Panc1 (cell line): ENCODE measurements around the gene ABCG1.

Experiments
- SIN3A ChIP-seq: IDR thresholded peaks from 2 replicates; pipeline ENCODE4 v1.6.1; 2012; ENCODE audit warnings: low read depth, mild to moderate bottlenecking, low read length, moderate library complexity, borderline replicate concordance; ENCODE audit not compliant: insufficient read depth
- TCF7L2 ChIP-seq: IDR thresholded peaks from 2 replicates; pipeline ENCODE4 v1.6.1; 2011; ENCODE audit warnings: mild to moderate bottlenecking, low read depth, low read length, inconsistent platforms
- TF ChIP-seq, protein P1 (sequence below): fragments of 450-650 bp; IDR thresholded peaks from 2 replicates; pipeline ENCODE4 v1.5.1; 2017; ENCODE audit warnings: mild to moderate bottlenecking
- TF ChIP-seq, protein P2 (sequence below), 2 experiments: IDR thresholded peaks; 2 replicates each; pipeline ENCODE4 v1.6.1; 2011 to 2012; ENCODE audit warnings: low read depth in 2 of 2, control low read depth in 1 of 2, low read length in 1 of 2, mild to moderate bottlenecking in 1 of 2, moderate library complexity in 1 of 2; ENCODE audit not compliant: insufficient read depth in 1 of 2

GRCh38 chr21:42230636-42231035, 11.7 kb downstream of the ABCG1 start:
- TF ChIP-seq, protein P1, sequence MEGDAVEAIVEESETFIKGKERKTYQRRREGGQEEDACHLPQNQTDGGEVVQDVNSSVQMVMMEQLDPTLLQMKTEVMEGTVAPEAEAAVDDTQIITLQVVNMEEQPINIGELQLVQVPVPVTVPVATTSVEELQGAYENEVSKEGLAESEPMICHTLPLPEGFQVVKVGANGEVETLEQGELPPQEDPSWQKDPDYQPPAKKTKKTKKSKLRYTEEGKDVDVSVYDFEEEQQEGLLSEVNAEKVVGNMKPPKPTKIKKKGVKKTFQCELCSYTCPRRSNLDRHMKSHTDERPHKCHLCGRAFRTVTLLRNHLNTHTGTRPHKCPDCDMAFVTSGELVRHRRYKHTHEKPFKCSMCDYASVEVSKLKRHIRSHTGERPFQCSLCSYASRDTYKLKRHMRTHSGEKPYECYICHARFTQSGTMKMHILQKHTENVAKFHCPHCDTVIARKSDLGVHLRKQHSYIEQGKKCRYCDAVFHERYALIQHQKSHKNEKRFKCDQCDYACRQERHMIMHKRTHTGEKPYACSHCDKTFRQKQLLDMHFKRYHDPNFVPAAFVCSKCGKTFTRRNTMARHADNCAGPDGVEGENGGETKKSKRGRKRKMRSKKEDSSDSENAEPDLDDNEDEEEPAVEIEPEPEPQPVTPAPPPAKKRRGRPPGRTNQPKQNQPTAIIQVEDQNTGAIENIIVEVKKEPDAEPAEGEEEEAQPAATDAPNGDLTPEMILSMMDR, result no peak
- TF ChIP-seq TCF7L2 (no peak), SIN3A (no peak)
- TF ChIP-seq, protein P2, sequence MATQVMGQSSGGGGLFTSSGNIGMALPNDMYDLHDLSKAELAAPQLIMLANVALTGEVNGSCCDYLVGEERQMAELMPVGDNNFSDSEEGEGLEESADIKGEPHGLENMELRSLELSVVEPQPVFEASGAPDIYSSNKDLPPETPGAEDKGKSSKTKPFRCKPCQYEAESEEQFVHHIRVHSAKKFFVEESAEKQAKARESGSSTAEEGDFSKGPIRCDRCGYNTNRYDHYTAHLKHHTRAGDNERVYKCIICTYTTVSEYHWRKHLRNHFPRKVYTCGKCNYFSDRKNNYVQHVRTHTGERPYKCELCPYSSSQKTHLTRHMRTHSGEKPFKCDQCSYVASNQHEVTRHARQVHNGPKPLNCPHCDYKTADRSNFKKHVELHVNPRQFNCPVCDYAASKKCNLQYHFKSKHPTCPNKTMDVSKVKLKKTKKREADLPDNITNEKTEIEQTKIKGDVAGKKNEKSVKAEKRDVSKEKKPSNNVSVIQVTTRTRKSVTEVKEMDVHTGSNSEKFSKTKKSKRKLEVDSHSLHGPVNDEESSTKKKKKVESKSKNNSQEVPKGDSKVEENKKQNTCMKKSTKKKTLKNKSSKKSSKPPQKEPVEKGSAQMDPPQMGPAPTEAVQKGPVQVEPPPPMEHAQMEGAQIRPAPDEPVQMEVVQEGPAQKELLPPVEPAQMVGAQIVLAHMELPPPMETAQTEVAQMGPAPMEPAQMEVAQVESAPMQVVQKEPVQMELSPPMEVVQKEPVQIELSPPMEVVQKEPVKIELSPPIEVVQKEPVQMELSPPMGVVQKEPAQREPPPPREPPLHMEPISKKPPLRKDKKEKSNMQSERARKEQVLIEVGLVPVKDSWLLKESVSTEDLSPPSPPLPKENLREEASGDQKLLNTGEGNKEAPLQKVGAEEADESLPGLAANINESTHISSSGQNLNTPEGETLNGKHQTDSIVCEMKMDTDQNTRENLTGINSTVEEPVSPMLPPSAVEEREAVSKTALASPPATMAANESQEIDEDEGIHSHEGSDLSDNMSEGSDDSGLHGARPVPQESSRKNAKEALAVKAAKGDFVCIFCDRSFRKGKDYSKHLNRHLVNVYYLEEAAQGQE (IDR thresholded peaks at IDR 0.05; ENCODE audit: insufficient read depth in 1 of 2, low read depth in 2 of 2, low read length in 1 of 2), result no peak
